Measurements from ENCODE around the gene TP73. TPM values are rescaled to one million over a fixed set of nuclear protein-coding genes. Genes with fewer than 3 reads are reported as not detected.

Gene TP73
- total and polyA plus RNA-seq, 8 donors = 0.11 to 0.51 (median 0.28) TPM

DNA sequence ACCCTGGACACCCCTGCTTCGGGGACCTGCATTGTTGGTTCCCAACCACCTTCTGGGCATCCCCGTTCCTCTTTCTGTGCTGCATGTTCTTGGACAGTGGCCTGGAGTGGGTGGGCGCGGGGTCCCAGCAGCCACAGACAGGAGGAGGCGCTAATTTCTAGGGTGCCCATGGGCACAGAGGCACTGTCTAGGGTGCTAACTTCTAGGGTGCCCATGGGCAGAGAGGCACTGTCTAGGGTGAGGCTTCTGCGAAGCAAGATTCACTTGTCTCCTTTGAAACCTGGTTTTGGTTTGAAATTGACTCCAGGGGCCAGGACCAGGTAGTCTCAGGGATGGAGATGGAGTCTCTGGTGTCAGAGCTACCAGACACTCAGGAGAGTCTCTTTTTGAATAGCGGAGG lies 40.2 kb upstream of the TP73 start:
- Histone ChIP-seq H3K4me1 (peaks cover 6 to 10% (median 6%) of the 10 kb centered on the region in 3 donors), H3K9me3 (no peaks in the 10 kb centered on the region), H3K4me3 (no peak overlapping the region), H3K36me3 (no peaks in the 10 kb centered on the region), H3K27ac (no peak overlapping the region), H3K27me3 (peaks cover 0 to 8% (median 0%) of the 10 kb centered on the region in 4 donors)
- ATAC-seq (no peak), DNase-seq (no peak), FAIRE-seq (no peak)
- 65 to 67% methylated on average over 7 of the region's 7 CpGs for WGBS, 2 donors
- TF ChIP-seq, protein P1, sequence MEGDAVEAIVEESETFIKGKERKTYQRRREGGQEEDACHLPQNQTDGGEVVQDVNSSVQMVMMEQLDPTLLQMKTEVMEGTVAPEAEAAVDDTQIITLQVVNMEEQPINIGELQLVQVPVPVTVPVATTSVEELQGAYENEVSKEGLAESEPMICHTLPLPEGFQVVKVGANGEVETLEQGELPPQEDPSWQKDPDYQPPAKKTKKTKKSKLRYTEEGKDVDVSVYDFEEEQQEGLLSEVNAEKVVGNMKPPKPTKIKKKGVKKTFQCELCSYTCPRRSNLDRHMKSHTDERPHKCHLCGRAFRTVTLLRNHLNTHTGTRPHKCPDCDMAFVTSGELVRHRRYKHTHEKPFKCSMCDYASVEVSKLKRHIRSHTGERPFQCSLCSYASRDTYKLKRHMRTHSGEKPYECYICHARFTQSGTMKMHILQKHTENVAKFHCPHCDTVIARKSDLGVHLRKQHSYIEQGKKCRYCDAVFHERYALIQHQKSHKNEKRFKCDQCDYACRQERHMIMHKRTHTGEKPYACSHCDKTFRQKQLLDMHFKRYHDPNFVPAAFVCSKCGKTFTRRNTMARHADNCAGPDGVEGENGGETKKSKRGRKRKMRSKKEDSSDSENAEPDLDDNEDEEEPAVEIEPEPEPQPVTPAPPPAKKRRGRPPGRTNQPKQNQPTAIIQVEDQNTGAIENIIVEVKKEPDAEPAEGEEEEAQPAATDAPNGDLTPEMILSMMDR (IDR thresholded peaks at IDR 0.05) = no peak
- intact Hi-C loops (cut with DNase I) = no loop called here

DNA sequence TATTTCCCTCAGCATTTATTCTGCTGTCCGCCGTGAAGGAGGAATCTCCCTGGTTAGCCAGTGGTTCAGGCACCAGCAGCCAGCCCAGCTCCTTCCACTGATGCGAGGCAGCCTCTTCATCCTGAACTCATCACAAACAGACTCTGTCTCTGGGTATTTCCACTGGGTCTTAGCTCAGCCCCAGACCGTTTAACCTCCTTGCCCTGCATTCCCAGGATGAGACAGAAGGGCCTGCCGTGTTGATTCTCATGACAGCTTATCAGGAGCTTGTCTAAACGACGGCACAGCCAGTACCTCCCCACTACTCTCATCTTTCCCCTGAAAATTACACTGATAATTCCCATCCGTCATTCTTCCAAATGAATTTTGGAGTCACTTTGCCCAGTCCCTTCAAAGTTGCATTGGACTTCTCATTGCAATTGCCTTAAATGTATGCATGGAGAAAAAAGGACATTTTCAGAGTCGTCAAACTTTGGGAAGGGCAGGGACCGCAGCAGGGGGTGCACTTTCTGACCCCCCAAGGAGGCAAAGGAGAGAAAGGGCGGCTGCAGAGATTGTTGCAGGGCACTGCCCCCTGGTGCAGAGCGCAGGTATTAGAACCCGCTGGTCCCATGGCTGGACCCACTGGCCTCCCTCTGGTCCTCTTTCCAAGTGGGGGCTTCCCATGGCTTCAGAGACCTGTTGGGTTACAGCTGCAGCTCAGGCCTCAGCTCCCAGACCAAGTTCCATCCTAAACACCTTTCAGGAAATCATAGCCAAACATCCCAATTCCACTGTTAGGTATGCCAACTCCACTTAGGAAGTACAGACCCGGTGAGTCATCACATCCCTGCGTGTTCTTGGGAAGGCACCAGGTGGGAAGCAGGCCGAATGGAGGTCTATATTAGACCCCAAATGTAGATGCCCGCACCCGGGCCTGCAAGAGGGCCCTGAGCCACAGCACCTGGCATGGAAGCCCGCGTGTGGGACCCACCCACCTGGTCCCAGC lies 37.3 kb upstream of the TP73 start:
- ATAC-seq (no peak), FAIRE-seq (no peak), DNase-seq (peak in 1 of 6 donors; percentile 33)
- no peak overlapping the region for H3K27ac ChIP-seq
- WGBS, 2 donors = 43 to 44% methylated on average over 20 of the region's 20 CpGs
- peaks cover 6 to 10% (median 6%) of the 10 kb centered on the region in 3 donors for H3K4me1 ChIP-seq
- no peaks in the 10 kb centered on the region for H3K27me3 ChIP-seq
- H3K36me3 ChIP-seq = no peaks in the 10 kb centered on the region
- no peaks in the 10 kb centered on the region for H3K9me3 ChIP-seq
- intact Hi-C loops (cut with DNase I) = loop anchor here in 1 of 3 donors (2.0 kb wide), 1 partner anchor 124 kb away; no protein-coding TSS in a partner anchor
- H3K4me3 ChIP-seq = no peak overlapping the region
- TF ChIP-seq, protein P1 (IDR thresholded peaks at IDR 0.05) = peak in 2 of 4 donors; percentile 17 to 28

DNA sequence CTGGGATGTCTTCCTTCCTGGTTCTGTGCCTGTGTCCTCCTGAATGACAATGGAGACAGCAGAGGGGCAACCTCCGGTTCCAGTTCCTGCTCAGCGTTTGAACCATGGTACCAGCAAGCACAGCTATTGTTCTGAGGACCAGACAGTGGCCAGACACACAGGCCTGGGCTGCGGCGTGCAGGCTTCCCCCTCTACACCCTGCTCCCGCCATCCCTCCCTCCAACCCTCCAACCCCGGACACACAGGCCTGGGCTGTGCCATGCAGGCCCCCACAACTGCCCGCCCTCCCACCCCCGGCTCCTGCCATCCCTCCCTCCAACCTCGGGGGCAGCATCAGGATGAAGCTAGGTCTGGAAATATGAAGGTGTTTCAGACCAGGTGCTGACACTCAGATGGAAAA lies 35.5 kb upstream of the TP73 start:
- Histone ChIP-seq H3K27me3 (no peaks in the 10 kb centered on the region), H3K4me1 (no peaks in the 10 kb centered on the region), H3K4me3 (no peak overlapping the region), H3K36me3 (no peaks in the 10 kb centered on the region), H3K27ac (no peak overlapping the region), H3K9me3 (no peaks in the 10 kb centered on the region)
- intact Hi-C loops (cut with DNase I) = no loop called here
- no peak for FAIRE-seq
- TF ChIP-seq, protein P1 (IDR thresholded peaks at IDR 0.05) = no peak
- DNase-seq = peak in 1 of 6 donors; percentile 46
- ATAC-seq = no peak
- WGBS, 2 donors = 64% methylated on average over 8 to 9 of the region's 9 CpGs

DNA sequence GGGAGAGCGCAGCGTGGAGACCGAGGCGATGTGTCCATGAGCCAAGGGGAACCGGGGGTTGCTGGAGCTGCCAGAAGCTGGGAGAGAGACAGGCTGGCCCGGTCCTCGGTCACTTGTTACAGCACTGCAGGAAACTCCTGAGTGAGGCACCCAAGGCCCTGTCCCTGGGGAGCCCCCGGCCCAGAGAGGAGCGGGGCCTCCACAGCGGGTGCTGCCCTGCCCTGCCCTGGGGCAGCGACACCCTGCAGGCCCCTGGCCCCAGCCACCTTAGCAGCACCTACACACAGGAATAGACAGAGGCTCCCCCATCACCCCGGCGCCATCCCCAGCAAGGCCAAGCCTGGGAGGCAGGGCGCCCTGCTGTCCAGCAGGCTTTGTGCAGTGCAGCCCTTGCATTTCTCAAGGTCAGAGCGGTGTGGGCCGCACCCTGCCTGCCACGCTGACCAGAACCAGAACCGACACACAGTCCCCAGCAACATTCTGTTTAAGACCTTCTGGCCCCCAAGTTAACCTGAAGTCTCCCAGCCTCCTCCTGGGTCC lies 34.4 kb upstream of the TP73 start:
- TF ChIP-seq, protein P1 (IDR thresholded peaks at IDR 0.05) = no peak
- H3K36me3 ChIP-seq = no peaks in the 10 kb centered on the region
- intact Hi-C loops (cut with DNase I) = no loop called here
- ATAC-seq (no peak), DNase-seq (peak in 1 of 6 donors; percentile 56), FAIRE-seq (no peak)
- H3K9me3 ChIP-seq = no peaks in the 10 kb centered on the region
- no peak overlapping the region for H3K27ac ChIP-seq
- no peak overlapping the region for H3K4me3 ChIP-seq
- WGBS, 2 donors = 64 to 73% methylated on average over 18 of the region's 18 CpGs
- no peaks in the 10 kb centered on the region for H3K4me1 ChIP-seq
- H3K27me3 ChIP-seq = no peaks in the 10 kb centered on the region
